ENCODE data around the gene TAS2R14.

DNA sequence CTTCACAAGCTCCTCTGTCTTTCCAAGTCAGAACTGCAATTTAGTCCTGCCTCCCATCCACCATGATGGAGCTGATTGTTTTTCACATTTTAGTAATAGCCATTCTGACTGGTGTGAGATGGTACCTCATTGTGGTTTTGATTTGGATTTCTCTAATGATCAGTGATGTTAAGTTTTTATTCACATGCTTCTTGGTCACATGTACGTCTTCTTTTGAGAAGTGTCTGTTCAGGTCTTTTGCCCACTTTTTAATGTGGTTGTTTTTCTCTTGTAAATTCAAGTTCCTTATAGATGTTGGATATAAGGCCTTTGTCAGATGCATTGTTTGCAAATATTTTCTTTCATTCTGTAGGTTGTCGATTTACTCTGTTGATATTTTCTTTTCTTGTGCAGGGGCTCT, 4.1 kb upstream of the TAS2R14 start:
- TF ChIP-seq, protein P1, sequence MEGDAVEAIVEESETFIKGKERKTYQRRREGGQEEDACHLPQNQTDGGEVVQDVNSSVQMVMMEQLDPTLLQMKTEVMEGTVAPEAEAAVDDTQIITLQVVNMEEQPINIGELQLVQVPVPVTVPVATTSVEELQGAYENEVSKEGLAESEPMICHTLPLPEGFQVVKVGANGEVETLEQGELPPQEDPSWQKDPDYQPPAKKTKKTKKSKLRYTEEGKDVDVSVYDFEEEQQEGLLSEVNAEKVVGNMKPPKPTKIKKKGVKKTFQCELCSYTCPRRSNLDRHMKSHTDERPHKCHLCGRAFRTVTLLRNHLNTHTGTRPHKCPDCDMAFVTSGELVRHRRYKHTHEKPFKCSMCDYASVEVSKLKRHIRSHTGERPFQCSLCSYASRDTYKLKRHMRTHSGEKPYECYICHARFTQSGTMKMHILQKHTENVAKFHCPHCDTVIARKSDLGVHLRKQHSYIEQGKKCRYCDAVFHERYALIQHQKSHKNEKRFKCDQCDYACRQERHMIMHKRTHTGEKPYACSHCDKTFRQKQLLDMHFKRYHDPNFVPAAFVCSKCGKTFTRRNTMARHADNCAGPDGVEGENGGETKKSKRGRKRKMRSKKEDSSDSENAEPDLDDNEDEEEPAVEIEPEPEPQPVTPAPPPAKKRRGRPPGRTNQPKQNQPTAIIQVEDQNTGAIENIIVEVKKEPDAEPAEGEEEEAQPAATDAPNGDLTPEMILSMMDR (IDR thresholded peaks at IDR 0.05), result no peak
- TF ChIP-seq EP300 (IDR thresholded peaks at IDR 0.05), result no peak
